Omental fat pad (tissue), 4 donors: ENCODE data around the gene NUDT1. TPM values are rescaled to one million over a fixed set of nuclear protein-coding genes. Genes with fewer than 3 reads are reported as not detected.

Experiments
- ATAC-seq: fragments of 150-250 bp; one replicate; pipeline ENCODE4 v1.9.1; 2016; ENCODE audit warnings: mild to moderate bottlenecking, moderate library complexity; ENCODE audit not compliant: low FRiP score
- DNase-seq: peaks from one replicate; pipeline ENCODE4 v3.0.0-alpha.2; 2019; ENCODE audit warnings: low spot score
- total RNA-seq, 4 donors: library from RNA; depleted of rRNA; stranded (reverse); fragments of >200 nt; gene quantifications; one replicate each; pipeline ENCODE4 v1.1.0, GENCODE V29; 2016
- TF ChIP-seq, protein P1 (sequence below), 3 donors: fragments of 450-650 bp; IDR thresholded peaks; one replicate each; pipeline ENCODE4 v1.5.1; 2016 to 2017; ENCODE audit warnings: antibody characterized with exemption in 3 of 3, mild to moderate bottlenecking in 3 of 3, moderate library complexity in 2 of 3

Gene NUDT1
- total RNA-seq, 4 donors from 2014 or later: 15.3 to 24.0 (median 16.8) TPM

DNA sequence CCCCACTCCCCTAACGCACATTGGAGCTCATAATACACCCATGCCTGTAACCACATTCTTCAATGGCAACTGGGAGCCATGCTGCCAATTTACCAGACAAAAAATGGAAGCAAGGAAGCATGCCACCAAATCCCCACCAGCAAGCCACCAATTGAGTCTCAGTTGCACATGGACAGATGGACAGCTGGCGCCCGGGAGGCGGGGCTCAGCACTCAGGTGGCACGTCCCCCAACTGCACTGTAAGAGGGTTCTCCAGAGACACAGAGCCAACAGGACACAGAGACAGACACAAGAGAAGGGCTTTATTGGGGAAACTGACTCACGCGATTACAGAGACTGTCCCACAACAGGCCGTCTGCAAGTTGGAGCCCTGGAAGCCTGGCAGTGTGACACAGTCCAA lies 11.8 kb upstream of the NUDT1 start:
- DNase-seq: no peak
- TF ChIP-seq, protein P1, sequence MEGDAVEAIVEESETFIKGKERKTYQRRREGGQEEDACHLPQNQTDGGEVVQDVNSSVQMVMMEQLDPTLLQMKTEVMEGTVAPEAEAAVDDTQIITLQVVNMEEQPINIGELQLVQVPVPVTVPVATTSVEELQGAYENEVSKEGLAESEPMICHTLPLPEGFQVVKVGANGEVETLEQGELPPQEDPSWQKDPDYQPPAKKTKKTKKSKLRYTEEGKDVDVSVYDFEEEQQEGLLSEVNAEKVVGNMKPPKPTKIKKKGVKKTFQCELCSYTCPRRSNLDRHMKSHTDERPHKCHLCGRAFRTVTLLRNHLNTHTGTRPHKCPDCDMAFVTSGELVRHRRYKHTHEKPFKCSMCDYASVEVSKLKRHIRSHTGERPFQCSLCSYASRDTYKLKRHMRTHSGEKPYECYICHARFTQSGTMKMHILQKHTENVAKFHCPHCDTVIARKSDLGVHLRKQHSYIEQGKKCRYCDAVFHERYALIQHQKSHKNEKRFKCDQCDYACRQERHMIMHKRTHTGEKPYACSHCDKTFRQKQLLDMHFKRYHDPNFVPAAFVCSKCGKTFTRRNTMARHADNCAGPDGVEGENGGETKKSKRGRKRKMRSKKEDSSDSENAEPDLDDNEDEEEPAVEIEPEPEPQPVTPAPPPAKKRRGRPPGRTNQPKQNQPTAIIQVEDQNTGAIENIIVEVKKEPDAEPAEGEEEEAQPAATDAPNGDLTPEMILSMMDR (IDR thresholded peaks at IDR 0.05): no peak
- ATAC-seq: no peak

DNA sequence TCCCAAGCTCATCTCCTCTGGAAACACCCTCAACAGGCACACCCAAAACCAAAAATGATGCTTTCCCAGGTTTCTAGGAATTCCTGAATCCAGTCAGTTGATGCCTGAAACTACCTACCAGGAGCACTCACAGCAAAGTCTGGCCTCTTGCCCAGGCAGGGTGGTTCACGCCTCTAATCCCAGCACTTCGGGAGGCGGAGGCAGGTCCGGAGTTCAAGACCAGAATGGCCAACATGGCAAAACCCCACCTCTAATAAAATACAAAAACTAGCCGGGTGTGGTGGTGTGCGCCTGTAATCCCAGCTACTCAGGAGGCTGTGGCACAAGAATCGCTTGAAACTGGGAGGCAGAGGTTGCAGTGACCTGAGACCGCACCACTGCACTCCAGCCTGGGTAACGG lies 11.1 kb upstream of the NUDT1 start:
- no peak for DNase-seq
- no peak for ATAC-seq
- TF ChIP-seq, protein P1 (IDR thresholded peaks at IDR 0.05): no peak

DNA sequence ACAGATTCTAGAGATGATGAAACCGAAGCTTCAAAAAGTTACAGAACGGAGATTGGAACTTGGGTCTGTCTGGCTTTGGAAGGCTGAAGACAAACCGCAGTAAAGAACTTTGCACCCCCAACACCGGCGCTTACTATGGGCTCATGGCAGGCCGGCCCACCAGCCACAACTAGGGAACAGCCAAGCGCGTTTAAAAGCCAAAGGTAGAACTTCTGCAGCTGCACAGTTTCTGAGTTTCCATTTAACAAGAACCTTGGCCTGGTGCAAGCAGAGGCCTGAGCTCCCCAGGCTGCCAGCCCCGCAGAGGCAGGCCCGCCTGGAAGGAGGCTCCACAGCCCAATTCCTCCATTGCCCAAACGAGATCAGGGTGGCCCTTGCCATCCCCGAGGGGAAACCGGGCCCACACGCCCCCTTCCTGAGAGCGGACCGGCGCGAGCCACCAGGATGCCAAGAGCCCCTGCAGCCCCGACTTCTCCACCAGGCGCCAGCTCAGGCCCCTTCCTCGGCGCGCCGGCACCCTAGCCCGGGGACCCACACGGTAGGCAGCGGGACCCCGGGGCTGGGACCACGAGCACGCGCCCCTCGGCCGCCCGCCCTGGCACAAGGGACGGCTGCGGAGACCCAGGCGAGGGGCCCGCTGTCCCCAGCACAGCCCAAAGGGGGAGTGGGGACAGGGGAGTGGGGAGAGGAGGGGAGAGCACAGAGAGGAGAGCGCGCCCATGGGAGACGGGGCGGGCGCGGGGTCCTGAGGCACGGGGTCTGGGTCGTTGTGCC lies 9.8 kb upstream of the NUDT1 start:
- DNase-seq: no peak
- TF ChIP-seq, protein P1 (IDR thresholded peaks at IDR 0.05): no peak
- ATAC-seq: peak; percentile 52

DNA sequence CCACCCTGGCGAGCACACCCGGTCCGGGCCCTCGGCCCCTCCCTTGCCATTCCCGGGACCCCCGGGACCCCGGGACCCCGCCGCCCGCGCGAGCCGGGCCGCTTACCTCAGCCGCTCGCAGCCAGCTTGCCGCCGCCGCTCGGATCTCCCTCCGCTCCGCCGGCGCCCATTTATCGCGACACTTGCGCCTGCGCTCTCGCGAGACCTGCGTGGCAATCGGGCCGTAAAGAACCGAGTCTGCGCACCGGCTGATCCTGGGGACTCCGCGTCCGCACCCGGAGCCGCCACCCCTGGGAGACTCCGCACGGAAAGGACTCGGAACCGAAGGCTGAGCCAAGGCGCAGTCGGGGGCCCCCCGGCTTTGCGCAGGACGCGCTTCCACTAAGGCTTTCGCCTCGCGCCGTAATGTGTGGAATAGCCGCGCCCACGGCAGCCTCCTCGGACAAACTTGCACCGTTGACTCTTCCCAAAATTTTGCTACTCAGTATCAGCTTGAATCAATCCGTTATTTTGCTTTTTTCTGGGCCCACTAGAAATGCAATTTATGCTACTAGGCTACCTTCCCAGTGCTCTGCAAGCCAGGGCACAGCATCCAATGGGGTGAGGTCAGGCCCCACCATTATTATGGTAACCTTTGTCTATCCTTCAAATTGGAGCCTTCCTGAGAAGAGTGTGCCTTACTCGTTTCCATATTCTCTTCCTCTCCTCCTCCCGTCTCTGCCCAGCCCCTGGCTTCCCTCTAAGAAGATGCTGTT lies 9.1 kb upstream of the NUDT1 start, which contains the start of gene MAD1L1:
Gene MAD1L1, minus strand, starts transcription at position 180 of the 755 bp plus-strand sequence. CDS start 2,812 bp downstream, outside the sequence.
- TF ChIP-seq, protein P1 (IDR thresholded peaks at IDR 0.05): no peak
- ATAC-seq (peak; percentile 84), DNase-seq (peak; percentile 91)

DNA sequence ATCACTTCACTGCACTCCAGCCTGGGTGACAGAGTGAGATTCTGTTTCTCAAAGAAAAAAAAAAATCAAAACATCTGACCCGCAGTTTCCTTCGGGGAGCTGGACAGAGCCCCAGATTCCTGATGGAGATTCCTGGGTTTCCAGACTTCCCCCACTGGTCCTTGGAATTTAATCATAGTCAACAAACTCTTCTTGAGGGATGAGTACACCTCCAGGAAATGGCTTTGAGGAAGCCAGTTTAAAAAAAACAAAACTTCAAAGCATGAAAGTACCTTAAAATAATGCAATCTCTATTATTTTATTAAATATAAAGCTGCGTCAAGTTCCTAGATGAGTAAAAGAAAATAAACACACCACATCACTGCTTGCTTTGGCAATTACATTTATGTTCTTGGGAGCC lies 8.1 kb upstream of the NUDT1 start:
- TF ChIP-seq, protein P1 (IDR thresholded peaks at IDR 0.05): no peak
- no peak for DNase-seq
- ATAC-seq: no peak

DNA sequence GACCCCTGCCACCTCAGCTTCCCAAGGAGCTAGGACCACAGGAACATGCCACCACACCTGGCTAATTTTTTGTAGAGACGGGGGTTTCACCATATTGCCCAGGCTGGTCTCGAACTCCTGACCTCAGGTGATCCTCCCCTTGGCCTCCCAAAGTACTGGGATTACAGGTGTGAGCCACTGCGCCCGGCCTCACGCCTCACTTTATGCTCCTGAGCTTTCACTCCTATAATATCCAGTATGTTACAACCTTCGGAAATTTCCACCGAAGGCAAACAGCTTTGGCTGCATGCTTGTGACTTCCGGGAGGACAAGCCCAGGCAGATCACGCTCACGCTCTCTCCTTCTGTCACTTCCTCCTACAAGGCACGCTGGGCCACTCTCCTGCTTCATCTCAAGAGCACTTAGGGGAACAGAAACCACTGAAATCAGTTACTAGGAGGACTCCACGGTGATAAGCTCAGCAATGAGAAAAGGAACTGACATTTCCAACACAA lies 4.9 kb upstream of the NUDT1 start:
- ATAC-seq: no peak
- no peak for DNase-seq
- TF ChIP-seq, protein P1 (IDR thresholded peaks at IDR 0.05): no peak
